ENCODE results near the gene FAM149B1.
A peak's percentile ranks its signal among the peaks of the same experiment; 100 is the strongest.

- peak in 1 of 7 experiments; percentile 33 for TF ChIP-seq CTCF (IDR thresholded peaks at IDR 0.05)
- peak; percentile 85 to 97 (median 97) for TF ChIP-seq POLR2A (IDR thresholded peaks at IDR 0.05)
Measured at GRCh38 chr10:73246646-73247508, 79.0 kb downstream of the FAM149B1 start, which contains the start of gene DNAJC9.
